Left lobe of liver (tissue), 2 donors: Measurements from ENCODE around the gene ZNF276. TPM values are rescaled to one million over a fixed set of nuclear protein-coding genes. Genes with fewer than 3 reads are reported as not detected.
"Not testable (repeated sequence)": the region's sequence is repeated elsewhere in the genome, so short reads cannot be mapped to it uniquely, and the experiment has no call there.

Experiments
- ATAC-seq: fragments of 200-7000 bp; cut with Tn5 transposase; one replicate; pipeline ENCODE4 v1.9.1; 2020; ENCODE audit warnings: mild to moderate bottlenecking, moderate library complexity
- DNase-seq: peaks from one replicate; pipeline ENCODE4 v3.0.0-alpha.2; 2020; ENCODE audit warnings: low spot score
- total RNA-seq: library from RNA; stranded (reverse); gene quantifications from one replicate; pipeline ENCODE4 v1.2.1, GENCODE V29; 2021
- donor health status: DM: no; HTN: no; CAD: no; lungs with moderate emphysema.
- donor health status: DM: no; HTN: yes; CAD: no.

Gene ZNF276
- total RNA-seq, 1 donor from 2014 or later: 13.2 TPM

DNA sequence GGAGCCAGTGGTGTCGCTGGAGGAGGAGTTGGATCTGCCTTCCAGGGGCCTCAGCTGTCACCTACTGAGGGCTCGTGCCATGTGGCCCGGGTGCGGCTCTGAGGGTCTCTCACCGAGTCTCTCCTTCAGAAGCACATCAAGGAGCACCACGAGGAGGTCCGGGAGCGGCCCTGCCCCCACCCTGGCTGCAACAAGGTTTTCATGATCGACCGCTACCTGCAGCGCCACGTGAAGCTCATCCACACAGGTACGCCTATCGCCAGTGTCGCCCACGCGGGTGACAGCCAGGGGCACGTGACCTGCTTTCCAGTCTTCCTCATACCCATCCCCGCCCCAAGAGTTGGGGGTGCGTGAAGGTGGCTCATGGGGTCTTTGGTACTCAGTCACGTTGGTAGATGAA, 12.5 kb downstream of the ZNF276 start:
- no peak for ATAC-seq
- no peak for DNase-seq

GRCh38 chr16:89736554-89736953, 15.2 kb downstream of the ZNF276 start:
- DNase-seq (no peak), ATAC-seq (no peak)

DNA sequence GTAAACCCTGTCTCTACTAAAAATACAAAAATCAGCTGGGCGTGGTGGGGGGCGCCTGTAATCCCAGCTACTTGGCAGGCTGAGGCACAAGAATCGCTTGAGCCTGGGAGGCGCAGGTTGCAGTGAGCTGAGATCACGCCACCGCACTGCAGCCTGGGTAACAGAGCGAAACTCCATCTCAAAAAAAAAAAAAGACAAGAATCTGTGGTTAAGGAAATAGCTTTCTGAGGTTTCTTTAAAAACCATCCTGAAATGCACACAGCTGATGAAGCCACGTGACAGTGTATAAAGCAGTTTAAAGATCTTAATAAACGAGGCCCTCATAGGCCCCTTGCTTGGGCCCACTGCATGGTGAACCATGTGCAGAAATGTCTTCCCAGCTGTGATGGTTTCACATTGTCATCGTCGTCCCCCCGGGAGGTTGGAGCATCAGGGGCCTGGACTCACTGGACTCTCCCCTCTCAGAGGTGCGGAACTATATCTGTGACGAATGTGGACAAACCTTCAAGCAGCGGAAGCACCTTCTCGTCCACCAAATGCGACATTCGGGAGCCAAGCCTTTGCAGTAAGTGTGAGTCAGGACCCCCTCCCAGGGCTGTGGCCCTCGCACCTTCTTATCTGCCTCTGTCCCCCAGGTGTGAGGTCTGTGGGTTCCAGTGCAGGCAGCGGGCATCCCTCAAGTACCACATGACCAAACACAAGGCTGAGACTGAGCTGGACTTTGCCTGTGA, 16.2 kb downstream of the ZNF276 start:
- ATAC-seq (no peak), DNase-seq (no peak)

DNA sequence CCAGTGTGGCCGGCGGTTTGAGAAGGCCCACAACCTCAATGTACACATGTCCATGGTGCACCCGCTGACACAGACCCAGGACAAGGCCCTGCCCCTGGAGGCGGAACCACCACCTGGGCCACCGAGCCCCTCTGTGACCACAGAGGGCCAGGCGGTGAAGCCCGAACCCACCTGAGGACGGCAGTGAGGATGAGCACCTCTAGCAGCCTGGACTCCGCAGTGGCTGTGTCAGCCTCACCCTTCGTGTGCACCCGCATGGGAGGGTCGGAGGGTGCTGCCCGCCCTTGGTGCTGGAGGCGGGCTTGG, 16.7 kb downstream of the ZNF276 start:
- ATAC-seq (no peak), DNase-seq (no peak)

- no peak for DNase-seq
- peak; percentile 50 for ATAC-seq
Observed at GRCh38 chr16:89738538-89739317, 17.4 kb downstream of the ZNF276 start.

DNA sequence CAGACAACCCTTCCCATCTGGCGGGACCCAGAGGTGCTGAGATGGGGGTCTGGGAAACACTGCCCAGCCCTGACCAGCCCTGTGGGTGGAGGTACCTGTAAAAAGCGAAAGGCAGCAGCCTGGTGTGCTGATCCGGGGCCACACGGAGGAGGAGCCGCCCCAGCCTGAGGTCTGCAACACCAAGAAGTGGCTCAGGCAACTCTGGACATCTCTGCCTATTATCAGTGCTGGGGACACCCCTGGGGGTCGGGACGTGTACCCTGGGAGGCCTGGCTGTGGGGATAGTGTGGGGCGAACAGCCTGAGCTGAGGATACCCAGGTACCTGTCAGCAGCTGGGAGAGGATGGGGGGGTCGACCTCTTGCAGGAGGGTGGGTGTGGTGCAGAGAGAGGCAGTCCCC, 18.0 kb downstream of the ZNF276 start:
- DNase-seq: no peak
- ATAC-seq: peak; percentile 4

GRCh38 chr16:89741342-89742014, 20.1 kb downstream of the ZNF276 start:
- DNase-seq (no peak), ATAC-seq (peak; percentile 5)

DNA sequence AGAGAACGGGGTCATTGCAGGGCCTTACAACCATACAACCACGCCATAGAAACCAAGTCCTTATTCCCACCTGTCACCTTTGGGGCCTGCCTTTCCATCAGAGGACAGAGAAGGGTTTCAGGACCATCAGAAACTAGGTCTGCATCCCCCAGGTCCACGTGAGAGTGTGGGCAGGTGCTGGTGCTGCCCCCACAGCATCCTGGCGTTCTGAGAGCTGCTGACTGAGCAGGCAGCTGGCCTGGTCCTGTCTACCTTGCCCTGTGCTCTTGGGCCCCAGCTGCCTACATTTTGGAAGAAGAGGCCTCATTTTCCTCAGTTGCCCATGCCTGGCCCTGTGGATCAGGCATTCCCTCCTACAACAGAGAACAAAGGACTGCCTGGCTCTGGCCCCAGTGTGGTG, 21.6 kb downstream of the ZNF276 start:
- no peak for ATAC-seq
- DNase-seq: no peak

DNA sequence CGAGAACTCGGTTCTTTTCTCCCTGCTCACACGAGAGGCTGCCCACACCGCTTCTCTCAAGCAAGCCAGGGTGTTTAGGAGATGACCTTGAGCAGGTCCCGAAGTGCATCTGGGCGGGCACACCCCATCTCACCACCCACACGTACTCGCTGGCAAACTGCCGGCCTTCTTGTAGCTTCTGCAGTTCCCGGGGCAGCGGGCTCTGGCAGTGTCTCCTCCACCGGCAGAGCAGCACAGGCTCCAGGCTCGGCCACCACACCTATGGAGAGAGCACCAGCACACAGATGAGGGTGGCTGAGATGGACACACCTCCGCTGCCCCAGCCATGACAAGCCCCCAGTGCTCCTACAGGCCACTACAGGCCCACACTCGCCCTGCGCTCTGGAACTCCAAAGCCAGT, 23.5 kb downstream of the ZNF276 start:
- ATAC-seq: peak; percentile 8
- DNase-seq: no peak

- no peak for ATAC-seq
- no peak for DNase-seq
Observed at GRCh38 chr16:89746043-89746442, 24.7 kb downstream of the ZNF276 start.

- ATAC-seq (no peak), DNase-seq (no peak)
Observed at GRCh38 chr16:89748076-89748475, 26.7 kb downstream of the ZNF276 start.

DNA sequence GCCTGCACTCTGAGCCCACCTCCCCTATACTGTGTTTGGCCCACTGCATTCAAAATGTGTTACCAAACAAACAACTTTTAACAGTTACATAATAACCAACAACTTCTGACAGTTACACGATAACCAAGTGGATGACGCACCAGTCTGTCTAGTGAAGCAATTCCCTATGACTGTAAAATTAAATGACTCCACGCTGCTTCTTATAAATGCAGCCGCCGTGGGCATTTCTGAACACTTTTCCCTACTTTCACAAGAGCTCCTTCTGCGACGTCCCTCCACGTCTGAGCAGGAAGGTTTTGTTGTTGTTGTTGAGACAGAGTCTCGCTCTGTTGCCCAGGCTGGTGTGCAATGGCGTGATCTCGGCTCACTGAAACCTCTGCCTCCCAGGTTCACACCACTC, 27.6 kb downstream of the ZNF276 start:
- DNase-seq: no peak
- ATAC-seq: no peak

DNA sequence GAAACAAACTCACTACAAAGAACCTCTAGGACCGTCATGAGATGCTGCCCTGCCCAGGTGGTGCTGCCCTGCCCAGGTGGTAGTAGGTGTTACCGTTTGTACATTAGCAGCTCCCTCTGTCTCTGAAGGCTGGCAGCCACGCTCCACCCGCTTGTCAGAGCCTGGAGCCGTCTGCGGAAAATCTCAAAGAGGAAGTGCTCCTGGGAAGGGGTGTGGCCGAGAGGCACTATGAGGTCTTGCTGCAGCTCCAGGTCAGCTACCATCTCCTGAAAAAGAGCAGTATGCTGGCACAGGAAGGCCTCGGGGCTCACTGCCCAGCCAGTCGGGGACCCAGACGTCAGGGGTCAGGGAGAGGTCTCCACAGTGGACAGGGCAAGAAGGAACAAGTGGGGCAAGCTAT, 28.3 kb downstream of the ZNF276 start:
- DNase-seq: no peak
- ATAC-seq: peak; percentile 37

DNA sequence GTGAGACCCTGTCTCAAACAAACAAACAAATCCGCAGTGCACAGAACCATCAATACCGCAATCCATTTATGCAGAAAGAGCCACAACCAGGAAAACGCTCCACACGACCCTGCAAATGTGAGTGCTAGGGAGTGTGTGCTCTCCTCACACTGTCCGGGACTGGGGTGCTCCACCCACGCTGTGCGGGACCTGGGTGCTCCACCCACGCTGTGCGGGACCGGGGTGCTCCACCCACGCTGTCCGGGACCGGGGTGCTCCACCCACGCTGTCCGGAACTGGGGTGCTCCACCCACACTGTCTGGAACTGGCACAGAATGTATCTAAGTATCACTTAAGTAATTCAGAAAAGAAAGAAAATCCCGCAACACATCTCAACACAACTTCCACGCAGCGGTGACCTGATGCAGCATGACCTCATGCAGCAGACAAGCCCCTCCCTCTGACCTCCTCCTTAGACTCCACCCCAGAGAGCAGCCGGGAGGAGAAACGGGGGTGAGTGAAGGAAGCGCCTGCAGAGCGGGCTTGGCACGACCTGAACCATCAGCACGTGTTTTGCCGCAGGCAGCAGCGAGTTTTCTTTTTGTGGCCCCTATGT, 38.5 kb downstream of the ZNF276 start:
- ATAC-seq: no peak
- no peak for DNase-seq

- ATAC-seq (peak; percentile 42), DNase-seq (no peak)
Observed at GRCh38 chr16:89761304-89761922, 40.1 kb downstream of the ZNF276 start.

DNA sequence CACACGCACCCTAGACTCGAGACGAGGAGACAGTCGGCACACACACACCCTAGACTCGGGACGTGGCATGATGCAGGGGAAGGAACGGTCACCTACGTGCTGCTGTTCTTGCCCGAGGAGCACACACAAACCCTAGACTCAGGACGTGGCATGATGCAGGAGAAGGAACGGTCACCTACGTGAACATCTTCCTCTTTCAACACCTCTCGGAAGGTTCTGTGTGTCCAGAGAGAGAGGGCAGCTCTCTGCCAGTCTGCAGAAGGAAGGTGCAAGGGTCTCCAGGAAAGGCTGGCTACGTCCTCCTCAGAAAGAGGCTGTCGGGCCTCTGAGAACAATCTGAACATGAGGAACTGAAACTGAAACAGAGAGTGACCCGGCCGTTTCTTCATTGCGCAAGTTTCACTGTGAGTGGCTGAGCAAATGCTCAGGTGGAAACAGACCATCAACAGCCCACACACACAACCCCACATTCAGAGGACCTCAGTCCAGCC, 43.4 kb downstream of the ZNF276 start:
- ATAC-seq (peak; percentile 90), DNase-seq (peak; percentile 83)

DNA sequence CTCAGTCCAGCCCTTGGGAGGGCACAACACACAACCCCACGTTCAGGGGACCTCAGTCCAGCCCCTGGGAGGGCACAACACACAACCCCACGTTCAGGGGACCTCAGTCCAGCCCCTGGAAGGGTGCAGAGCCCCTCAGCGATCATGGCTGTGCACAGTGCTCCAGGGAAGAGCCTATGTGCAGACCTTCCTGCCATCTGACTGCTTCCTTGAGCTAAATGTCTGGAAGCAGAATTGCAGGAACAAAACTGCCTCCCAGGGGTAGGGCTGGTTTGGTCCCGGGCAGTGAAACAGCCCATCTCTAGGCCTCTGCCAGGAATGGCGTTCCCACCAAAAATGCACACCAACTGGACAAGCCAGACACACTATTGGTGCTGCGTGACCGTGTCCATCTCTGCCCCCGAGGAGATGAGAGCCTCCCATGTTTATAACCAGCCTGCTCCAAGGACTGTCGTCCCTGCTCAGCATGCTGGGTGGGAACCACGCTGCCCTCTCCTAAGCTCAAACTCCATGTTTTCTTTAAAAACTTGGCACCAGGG, 44.0 kb downstream of the ZNF276 start:
- ATAC-seq (peak; percentile 22), DNase-seq (no peak)

DNA sequence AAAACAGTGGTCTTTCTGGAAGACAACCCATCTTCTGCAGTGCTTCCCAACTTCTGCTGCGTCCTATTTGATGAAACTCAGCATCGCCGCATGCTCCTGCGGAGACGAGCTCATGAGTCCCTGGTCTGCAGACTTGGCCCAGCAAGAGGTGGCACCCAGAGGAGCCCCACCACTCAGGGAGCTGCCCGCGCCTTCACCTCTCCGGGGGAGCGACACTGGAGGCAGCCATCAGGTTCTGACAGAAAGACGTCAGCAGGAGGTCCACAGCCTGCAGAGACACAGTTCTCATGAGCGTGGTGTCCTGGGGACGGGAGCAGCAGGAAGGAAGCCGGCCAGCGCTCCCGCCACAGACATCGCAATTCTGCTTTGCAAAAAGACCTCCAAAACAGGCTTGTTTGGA, 49.0 kb downstream of the ZNF276 start:
- ATAC-seq (no peak), DNase-seq (no peak)

- no peak for ATAC-seq
- DNase-seq: no peak
Observed at GRCh38 chr16:89775223-89775622, 53.9 kb downstream of the ZNF276 start.

- DNase-seq, ATAC-seq: not testable (repeated sequence)
Observed at GRCh38 chr16:89778211-89778610, 56.9 kb downstream of the ZNF276 start.
